ENCODE measurements around the gene SOHLH1.

- TF ChIP-seq ZNF777 (tag by site-specific recombination; IDR thresholded peaks at IDR 0.05; ENCODE audit: borderline replicate concordance) (no peak), ZNF433 (tag by site-specific recombination; IDR thresholded peaks at IDR 0.05; ENCODE audit: low read depth) (no peak), CTCF (tag by site-specific recombination; IDR thresholded peaks at IDR 0.05) (no peak)
These were observed 20.9 kb downstream of the SOHLH1 start for GRCh38 chr9:135678236-135679017.
